ENCODE measurements around the gene NAA10. TPM values are rescaled to one million over a fixed set of nuclear protein-coding genes. Genes with fewer than 3 reads are reported as not detected.

The NAA10 gene
- total RNA-seq, 1 donor from 2014 or later, result 38.0 TPM

GRCh38 chrX:153885968-153886903, 48.6 kb downstream of the NAA10 start, which contains the start of gene L1CAM:
L1CAM (minus strand) TSS chrX:153886173; CDS start chrX:153875836, 10,337 bp downstream.
- no peak for ATAC-seq

DNA sequence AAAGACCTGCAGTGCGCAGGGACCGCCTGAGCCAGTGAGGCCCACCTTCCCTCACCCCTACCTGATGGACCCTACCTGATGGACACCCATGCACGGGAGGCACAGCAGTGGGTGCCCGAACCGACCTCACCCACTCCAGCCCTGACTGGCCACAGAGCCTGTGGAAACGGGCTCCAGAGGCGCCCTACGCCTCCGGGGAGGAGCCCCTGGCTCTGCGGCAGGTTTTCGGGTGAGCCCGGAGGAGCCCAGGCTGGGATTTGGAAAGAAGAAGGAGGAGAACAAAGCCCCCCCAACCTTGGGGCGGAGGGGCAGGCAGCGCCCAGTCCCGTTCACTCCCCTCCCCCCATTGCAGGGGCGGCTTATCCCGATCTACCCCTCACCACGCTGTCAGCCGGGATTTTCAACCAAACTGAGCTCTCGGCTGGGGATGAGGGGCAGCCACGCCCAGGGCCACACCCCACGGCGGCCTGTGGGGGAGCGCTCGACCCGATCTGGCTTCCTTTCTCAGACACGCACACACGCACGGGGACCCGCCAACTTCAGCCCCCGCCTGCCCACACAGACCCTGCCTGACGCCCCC, 49.5 kb downstream of the NAA10 start:
- no peak for ATAC-seq
- DNase-seq (ENCODE audit: low spot score), result no peak

More at GRCh38 chrX:153885968-153886903, 48.6 kb downstream of the NAA10 start, which contains the start of gene L1CAM:
- no peak for DNase-seq (ENCODE audit: low spot score)

- no peak for DNase-seq (ENCODE audit: low spot score)
- no peak for ATAC-seq
Measured at GRCh38 chrX:153884590-153884989, 50.2 kb downstream of the NAA10 start.

GRCh38 chrX:153884136-153884535, 50.7 kb downstream of the NAA10 start:
- no peak for ATAC-seq
- no peak for DNase-seq (ENCODE audit: low spot score)

DNA sequence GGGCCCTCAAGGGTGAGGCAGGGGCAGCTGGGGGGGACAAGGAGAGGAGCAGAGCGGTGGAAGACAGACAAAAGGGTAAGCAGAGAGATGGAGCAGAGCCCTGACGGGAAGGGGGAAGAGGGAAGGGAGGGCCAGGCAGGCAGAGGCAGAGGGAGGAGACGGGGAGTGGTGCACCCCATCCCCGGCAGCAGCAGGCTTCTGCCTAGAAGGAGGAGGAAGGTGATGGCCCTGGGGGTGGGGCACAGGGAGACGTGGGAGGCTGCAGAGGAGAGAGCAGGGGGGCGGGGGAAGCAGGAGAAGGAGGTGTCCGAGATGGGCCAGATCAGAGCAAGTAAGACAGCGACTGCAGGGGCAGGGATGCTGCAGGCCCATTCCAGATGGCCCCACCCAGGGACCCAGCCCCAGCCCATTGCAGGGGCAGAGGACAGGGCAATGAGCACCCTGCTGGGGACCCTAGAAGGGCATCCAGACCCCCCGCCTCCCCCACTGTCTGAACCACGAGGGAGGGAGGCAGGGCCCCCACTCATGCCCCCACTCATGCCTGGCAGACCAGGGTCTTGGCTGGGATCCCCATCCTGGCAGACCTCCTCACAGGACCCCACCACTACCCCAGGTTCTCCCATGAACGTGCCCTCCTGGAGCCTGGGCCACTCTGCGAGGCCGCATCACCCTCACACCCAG, 51.5 kb downstream of the NAA10 start:
- DNase-seq (ENCODE audit: low spot score), result no peak

GRCh38 chrX:153882557-153882956, 52.3 kb downstream of the NAA10 start:
- ATAC-seq (no peak), DNase-seq (ENCODE audit: low spot score) (no peak)

More for the DNA sequence above, 51.5 kb downstream of the NAA10 start:
- ATAC-seq, result no peak

DNA sequence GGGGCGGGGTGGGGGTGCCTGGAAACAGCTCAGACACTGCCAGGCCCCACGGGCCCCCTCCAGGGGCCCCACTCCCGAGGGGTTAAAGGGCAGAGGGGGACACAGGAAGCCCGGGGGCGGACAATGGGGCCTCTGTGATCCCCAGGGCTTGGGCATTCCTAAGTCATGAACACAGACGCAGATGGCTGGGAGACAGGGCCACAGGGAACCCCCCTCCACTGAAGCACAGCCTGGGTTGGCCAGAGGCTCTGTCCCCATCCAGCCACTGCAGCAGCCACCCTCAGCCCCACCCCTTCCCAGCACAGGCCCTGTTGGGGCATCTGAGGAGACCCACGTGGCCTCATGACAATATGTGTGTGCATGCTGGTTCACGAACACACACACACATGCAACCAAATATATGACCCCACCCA, 52.7 kb downstream of the NAA10 start:
- ATAC-seq (no peak), DNase-seq (ENCODE audit: low spot score) (no peak)

DNA sequence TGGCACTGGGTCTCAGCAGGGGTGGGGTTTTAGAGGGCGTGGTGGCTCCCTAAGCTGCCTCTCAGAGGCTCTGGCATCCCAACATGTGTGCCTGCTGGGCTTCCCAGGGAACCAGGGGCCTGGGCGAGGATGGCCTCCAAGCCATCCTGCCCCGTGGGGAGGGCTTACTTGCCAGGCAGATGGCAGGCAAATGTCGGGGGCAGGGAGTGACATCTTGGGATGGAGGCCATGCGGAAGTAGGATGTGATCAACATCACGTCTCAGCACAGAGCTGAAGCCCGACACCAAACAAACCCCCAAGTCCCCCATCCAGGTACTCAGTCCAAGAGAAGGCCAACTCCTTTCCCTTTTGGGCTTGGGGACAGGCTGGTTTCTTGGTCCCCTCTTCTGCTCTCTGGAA, 53.6 kb downstream of the NAA10 start:
- ATAC-seq (no peak), DNase-seq (ENCODE audit: low spot score) (no peak)

DNA sequence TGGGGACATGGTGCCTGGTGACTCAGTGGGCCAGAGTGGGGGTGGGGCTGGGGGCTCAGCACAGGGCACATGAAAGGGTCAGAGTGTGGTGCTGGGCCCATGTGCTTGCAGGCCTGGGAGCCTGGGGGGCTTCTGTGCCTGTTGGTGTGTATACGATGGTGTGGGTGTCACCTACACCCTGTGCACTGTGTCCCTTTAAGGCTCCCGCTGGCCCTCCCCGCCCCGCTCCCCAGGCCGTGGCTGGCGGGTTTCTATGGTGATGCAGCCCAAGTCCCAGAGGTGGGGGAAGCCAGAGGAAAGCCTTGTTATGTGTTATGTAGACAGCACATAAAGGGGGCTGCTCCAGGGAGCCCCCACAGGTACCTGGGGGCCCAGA, 54.4 kb downstream of the NAA10 start:
- DNase-seq (ENCODE audit: low spot score) (no peak), ATAC-seq (no peak)

DNA sequence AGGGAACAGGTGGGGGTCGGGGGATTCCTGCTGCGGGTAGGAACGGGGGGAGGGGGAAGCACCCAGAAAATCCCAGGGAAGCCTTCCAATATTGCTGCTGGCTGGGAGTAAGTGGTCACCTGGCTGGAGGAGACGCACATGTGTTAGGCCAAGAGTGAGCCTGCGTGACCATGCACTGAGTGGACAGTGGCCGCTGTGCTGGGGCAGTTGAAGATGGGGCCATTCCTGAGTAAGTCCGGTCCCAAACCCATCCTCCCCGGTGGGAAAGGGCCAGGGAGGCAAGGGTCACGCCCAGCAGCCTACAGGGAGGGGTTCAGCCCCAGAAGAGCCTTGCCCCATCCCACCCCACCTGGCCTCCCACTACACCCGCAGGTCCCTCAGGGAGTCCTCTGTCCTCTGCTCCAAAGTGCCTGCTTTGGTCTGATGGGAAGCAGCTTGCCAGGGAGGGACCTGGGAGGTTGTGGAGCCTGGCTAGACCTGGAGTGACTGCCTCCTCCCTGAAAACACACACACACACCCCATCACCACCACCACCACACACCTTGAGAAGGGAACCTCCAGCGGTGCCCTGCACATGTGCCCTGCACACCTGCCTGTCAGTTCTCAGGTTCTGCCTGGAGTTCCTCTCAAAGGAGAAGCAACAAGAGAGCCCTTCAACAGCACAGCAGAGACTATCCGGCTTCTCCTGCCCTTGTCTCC, 54.9 kb downstream of the NAA10 start:
- DNase-seq (ENCODE audit: low spot score), result no peak

More for the DNA sequence above, 54.9 kb downstream of the NAA10 start:
- no peak for ATAC-seq

Other genes with a start within 250 kb of the NAA10 start
- 3.2 TPM for gene SLC6A8, start 247.1 kb downstream of the NAA10 start, total RNA-seq
- 108 TPM for gene BCAP31, start 210.7 kb downstream of the NAA10 start, total RNA-seq
- 13.4 TPM for gene ABCD1, start 210.2 kb downstream of the NAA10 start, total RNA-seq
- 1.4 TPM for gene PLXNB3, start 170.8 kb downstream of the NAA10 start, total RNA-seq
- not detected for gene SRPK3, start 154.0 kb downstream of the NAA10 start, total RNA-seq
- 25.4 TPM for gene IDH3G, start 140.7 kb downstream of the NAA10 start, total RNA-seq
- gene SSR4, start 140.4 kb downstream of the NAA10 start, total RNA-seq, result 211 TPM
- 0.91 TPM for gene PDZD4, start 104.5 kb downstream of the NAA10 start, total RNA-seq
- 0.88 TPM for gene L1CAM, start 48.9 kb downstream of the NAA10 start, total RNA-seq
- not detected for gene AVPR2, start 30.4 kb downstream of the NAA10 start, total RNA-seq
- 8.1 TPM for gene ARHGAP4, start 8.8 kb downstream of the NAA10 start, total RNA-seq
- gene RENBP, start 9.6 kb upstream of the NAA10 start, total RNA-seq, result 5.5 TPM
- 17.2 TPM for gene HCFC1, start 36.8 kb upstream of the NAA10 start, total RNA-seq
- gene TMEM187, start 37.7 kb upstream of the NAA10 start, total RNA-seq, result 11.6 TPM
- gene IRAK1, start 84.9 kb upstream of the NAA10 start, total RNA-seq, result 58.4 TPM
- 13.9 TPM for gene MECP2, start 162.7 kb upstream of the NAA10 start, total RNA-seq
- not detected for gene OPN1LW, start 209.2 kb upstream of the NAA10 start, total RNA-seq
- not detected for gene OPN1MW, start 247.6 kb upstream of the NAA10 start, total RNA-seq

Measured in left lobe of liver (tissue), 2 donors.